ENCODE data around the gene SGCD. TPM values are rescaled to one million over a fixed set of nuclear protein-coding genes. Genes with fewer than 3 reads are reported as not detected.

The SGCD gene
- total RNA-seq, 1 donor from 2014 or later, result 0.33 TPM

- H3K9me3 Mint-ChIP-seq, result no peaks in the 10 kb centered on the region
- TF ChIP-seq CTCF (conservative IDR thresholded peaks at IDR 0.05), result no peak
- no peak overlapping the region for H3K27ac Mint-ChIP-seq (ENCODE audit: unreplicated experiment)
- peaks cover 35% of the 10 kb centered on the region for H3K27me3 Mint-ChIP-seq (ENCODE audit: low read depth)
- peaks cover 4% of the 10 kb centered on the region for H3K4me1 Mint-ChIP-seq
- no peak overlapping the region for H3K4me3 Mint-ChIP-seq
- no peaks in the 10 kb centered on the region for H3K36me3 Mint-ChIP-seq (ENCODE audit: low read depth)
- no peak for DNase-seq (ENCODE audit: low read depth, low spot score)
These were observed 3.3 kb downstream of the SGCD start for GRCh38 chr5:156330141-156330870.

GRCh38 chr5:156331181-156331580, 4.2 kb downstream of the SGCD start:
- no peak overlapping the region for H3K27ac Mint-ChIP-seq (ENCODE audit: unreplicated experiment)
- H3K4me1 Mint-ChIP-seq, result peaks cover 4% of the 10 kb centered on the region
- no peak for DNase-seq (ENCODE audit: low read depth, low spot score)
- no peak for TF ChIP-seq CTCF (conservative IDR thresholded peaks at IDR 0.05)
- H3K4me3 Mint-ChIP-seq, result no peak overlapping the region
- no peaks in the 10 kb centered on the region for H3K9me3 Mint-ChIP-seq
- no peaks in the 10 kb centered on the region for H3K36me3 Mint-ChIP-seq (ENCODE audit: low read depth)
- peaks cover 41% of the 10 kb centered on the region for H3K27me3 Mint-ChIP-seq (ENCODE audit: low read depth)

GRCh38 chr5:156331845-156332244, 4.9 kb downstream of the SGCD start:
- peaks cover 4% of the 10 kb centered on the region for H3K4me1 Mint-ChIP-seq
- no peaks in the 10 kb centered on the region for H3K36me3 Mint-ChIP-seq (ENCODE audit: low read depth)
- no peak overlapping the region for H3K4me3 Mint-ChIP-seq
- peaks cover 36% of the 10 kb centered on the region for H3K27me3 Mint-ChIP-seq (ENCODE audit: low read depth)
- H3K27ac Mint-ChIP-seq (ENCODE audit: unreplicated experiment), result no peak overlapping the region
- no peaks in the 10 kb centered on the region for H3K9me3 Mint-ChIP-seq
- TF ChIP-seq CTCF (conservative IDR thresholded peaks at IDR 0.05), result no peak
- no peak for DNase-seq (ENCODE audit: low read depth, low spot score)

GRCh38 chr5:156332245-156332644, 5.3 kb downstream of the SGCD start:
- Mint-ChIP-seq H3K4me1 (peaks cover 4% of the 10 kb centered on the region), H3K27me3 (ENCODE audit: low read depth) (peaks cover 32% of the 10 kb centered on the region), H3K9me3 (no peaks in the 10 kb centered on the region), H3K27ac (ENCODE audit: unreplicated experiment) (no peak overlapping the region), H3K36me3 (ENCODE audit: low read depth) (no peaks in the 10 kb centered on the region), H3K4me3 (no peak overlapping the region)
- TF ChIP-seq CTCF (conservative IDR thresholded peaks at IDR 0.05), result no peak
- DNase-seq (ENCODE audit: low read depth, low spot score), result no peak

- H3K4me3 Mint-ChIP-seq, result no peak overlapping the region
- H3K9me3 Mint-ChIP-seq, result no peaks in the 10 kb centered on the region
- DNase-seq (ENCODE audit: low read depth, low spot score), result no peak
These were observed 12.3 kb downstream of the SGCD start for GRCh38 chr5:156339139-156339841.

More at GRCh38 chr5:156339139-156339841, 12.3 kb downstream of the SGCD start:
- Mint-ChIP-seq H3K4me1 (no peaks in the 10 kb centered on the region), H3K36me3 (ENCODE audit: low read depth) (no peaks in the 10 kb centered on the region), H3K27me3 (ENCODE audit: low read depth) (peaks cover 10% of the 10 kb centered on the region), H3K27ac (ENCODE audit: unreplicated experiment) (no peak overlapping the region)
- TF ChIP-seq CTCF (conservative IDR thresholded peaks at IDR 0.05), result no peak
